GM19372 (cell line): Measurements from ENCODE around the gene CCDC12.

Experiments
- ATAC-seq: cut with Tn5 transposase; IDR thresholded peaks from one replicate; pipeline ENCODE4 v1.9.1; 2021; ENCODE audit warnings: mild to moderate bottlenecking, low read depth, moderate library complexity; ENCODE audit not compliant: unreplicated experiment

Gene CCDC12

GRCh38 chr3:46883830-46884185, 92.7 kb downstream of the CCDC12 start:
- no peak for ATAC-seq

- ATAC-seq, result no peak
Observed at GRCh38 chr3:46883054-46883829, 93.3 kb downstream of the CCDC12 start.

GRCh38 chr3:46882377-46883053, 94.0 kb downstream of the CCDC12 start:
- ATAC-seq, result no peak

GRCh38 chr3:46881596-46882376, 94.8 kb downstream of the CCDC12 start:
- ATAC-seq, result no peak

GRCh38 chr3:46880884-46881595, 95.5 kb downstream of the CCDC12 start:
- ATAC-seq, result no peak

GRCh38 chr3:46878781-46879436, 97.6 kb downstream of the CCDC12 start:
- ATAC-seq, result no peak

GRCh38 chr3:46877406-46878125, 99.0 kb downstream of the CCDC12 start, which contains the start of gene PTH1R:
Gene PTH1R (plus strand): TSS chr3:46877721. CDS start chr3:46883560, 5,839 bp downstream.
- no peak for ATAC-seq

GRCh38 chr3:46876313-46877300, 99.9 kb downstream of the CCDC12 start:
- no peak for ATAC-seq

- no peak for ATAC-seq
Observed at GRCh38 chr3:46875560-46875959, 101.0 kb downstream of the CCDC12 start.

GRCh38 chr3:46874430-46874829, 102.1 kb downstream of the CCDC12 start:
- ATAC-seq, result no peak

- ATAC-seq, result no peak
Observed at GRCh38 chr3:46873521-46873920, 103.0 kb downstream of the CCDC12 start.
